ENCODE data around the gene CP. TPM values are rescaled to one million over a fixed set of nuclear protein-coding genes. Genes with fewer than 3 reads are reported as not detected.

CP gene
- total and polyA plus RNA-seq, 2 experiments from 2014 or later: 2.8 to 3.6 TPM

DNA sequence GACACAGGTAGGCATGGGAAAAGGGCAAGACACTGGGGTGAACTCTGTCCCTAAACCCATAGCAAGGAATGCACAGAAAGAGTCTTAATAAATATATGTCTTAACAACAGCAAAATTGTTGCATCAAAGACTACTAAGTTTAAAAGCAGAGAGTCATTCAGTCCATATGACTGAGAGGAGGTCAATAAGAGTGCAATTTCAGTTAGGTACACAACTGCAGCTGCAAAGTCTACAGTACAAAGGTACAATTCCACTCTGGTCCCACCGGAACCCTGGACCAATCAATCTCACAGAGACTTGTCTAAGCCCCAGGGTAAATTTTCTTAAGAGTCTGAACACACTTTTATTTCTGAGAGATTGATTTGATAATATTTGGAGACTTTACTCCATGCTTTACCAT, 6.9 kb downstream of the CP start:
- H3K27ac Mint-ChIP-seq: no peak overlapping the region

More for the DNA sequence above, 6.9 kb downstream of the CP start:
- H3K27me3 ChIP-seq (ENCODE audit: insufficient read depth): no peaks in the 10 kb centered on the region
- peaks cover 7% of the 10 kb centered on the region for H3K4me1 ChIP-seq (ENCODE audit: insufficient read depth)
- Mint-ChIP-seq H3K4me3 (no peak overlapping the region), H3K27me3 (ENCODE audit: insufficient read depth, low read depth, poor library complexity) (peaks cover 3% of the 10 kb centered on the region), H3K36me3 (ENCODE audit: low read depth) (peaks cover 3% of the 10 kb centered on the region; the same call in 1 of the 3 replicates), H3K9me3 (no peaks in the 10 kb centered on the region), H3K4me1 (peaks cover 13% of the 10 kb centered on the region)
- no peak overlapping the region for H3K4me2 ChIP-seq
- TF ChIP-seq, protein P1, sequence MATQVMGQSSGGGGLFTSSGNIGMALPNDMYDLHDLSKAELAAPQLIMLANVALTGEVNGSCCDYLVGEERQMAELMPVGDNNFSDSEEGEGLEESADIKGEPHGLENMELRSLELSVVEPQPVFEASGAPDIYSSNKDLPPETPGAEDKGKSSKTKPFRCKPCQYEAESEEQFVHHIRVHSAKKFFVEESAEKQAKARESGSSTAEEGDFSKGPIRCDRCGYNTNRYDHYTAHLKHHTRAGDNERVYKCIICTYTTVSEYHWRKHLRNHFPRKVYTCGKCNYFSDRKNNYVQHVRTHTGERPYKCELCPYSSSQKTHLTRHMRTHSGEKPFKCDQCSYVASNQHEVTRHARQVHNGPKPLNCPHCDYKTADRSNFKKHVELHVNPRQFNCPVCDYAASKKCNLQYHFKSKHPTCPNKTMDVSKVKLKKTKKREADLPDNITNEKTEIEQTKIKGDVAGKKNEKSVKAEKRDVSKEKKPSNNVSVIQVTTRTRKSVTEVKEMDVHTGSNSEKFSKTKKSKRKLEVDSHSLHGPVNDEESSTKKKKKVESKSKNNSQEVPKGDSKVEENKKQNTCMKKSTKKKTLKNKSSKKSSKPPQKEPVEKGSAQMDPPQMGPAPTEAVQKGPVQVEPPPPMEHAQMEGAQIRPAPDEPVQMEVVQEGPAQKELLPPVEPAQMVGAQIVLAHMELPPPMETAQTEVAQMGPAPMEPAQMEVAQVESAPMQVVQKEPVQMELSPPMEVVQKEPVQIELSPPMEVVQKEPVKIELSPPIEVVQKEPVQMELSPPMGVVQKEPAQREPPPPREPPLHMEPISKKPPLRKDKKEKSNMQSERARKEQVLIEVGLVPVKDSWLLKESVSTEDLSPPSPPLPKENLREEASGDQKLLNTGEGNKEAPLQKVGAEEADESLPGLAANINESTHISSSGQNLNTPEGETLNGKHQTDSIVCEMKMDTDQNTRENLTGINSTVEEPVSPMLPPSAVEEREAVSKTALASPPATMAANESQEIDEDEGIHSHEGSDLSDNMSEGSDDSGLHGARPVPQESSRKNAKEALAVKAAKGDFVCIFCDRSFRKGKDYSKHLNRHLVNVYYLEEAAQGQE (IDR thresholded peaks at IDR 0.05; ENCODE audit: unreplicated experiment): no peak
- TF ChIP-seq EZH2 (IDR thresholded peaks at IDR 0.05; ENCODE audit: low read depth, unreplicated experiment): no peak
- TF ChIP-seq, protein P2, sequence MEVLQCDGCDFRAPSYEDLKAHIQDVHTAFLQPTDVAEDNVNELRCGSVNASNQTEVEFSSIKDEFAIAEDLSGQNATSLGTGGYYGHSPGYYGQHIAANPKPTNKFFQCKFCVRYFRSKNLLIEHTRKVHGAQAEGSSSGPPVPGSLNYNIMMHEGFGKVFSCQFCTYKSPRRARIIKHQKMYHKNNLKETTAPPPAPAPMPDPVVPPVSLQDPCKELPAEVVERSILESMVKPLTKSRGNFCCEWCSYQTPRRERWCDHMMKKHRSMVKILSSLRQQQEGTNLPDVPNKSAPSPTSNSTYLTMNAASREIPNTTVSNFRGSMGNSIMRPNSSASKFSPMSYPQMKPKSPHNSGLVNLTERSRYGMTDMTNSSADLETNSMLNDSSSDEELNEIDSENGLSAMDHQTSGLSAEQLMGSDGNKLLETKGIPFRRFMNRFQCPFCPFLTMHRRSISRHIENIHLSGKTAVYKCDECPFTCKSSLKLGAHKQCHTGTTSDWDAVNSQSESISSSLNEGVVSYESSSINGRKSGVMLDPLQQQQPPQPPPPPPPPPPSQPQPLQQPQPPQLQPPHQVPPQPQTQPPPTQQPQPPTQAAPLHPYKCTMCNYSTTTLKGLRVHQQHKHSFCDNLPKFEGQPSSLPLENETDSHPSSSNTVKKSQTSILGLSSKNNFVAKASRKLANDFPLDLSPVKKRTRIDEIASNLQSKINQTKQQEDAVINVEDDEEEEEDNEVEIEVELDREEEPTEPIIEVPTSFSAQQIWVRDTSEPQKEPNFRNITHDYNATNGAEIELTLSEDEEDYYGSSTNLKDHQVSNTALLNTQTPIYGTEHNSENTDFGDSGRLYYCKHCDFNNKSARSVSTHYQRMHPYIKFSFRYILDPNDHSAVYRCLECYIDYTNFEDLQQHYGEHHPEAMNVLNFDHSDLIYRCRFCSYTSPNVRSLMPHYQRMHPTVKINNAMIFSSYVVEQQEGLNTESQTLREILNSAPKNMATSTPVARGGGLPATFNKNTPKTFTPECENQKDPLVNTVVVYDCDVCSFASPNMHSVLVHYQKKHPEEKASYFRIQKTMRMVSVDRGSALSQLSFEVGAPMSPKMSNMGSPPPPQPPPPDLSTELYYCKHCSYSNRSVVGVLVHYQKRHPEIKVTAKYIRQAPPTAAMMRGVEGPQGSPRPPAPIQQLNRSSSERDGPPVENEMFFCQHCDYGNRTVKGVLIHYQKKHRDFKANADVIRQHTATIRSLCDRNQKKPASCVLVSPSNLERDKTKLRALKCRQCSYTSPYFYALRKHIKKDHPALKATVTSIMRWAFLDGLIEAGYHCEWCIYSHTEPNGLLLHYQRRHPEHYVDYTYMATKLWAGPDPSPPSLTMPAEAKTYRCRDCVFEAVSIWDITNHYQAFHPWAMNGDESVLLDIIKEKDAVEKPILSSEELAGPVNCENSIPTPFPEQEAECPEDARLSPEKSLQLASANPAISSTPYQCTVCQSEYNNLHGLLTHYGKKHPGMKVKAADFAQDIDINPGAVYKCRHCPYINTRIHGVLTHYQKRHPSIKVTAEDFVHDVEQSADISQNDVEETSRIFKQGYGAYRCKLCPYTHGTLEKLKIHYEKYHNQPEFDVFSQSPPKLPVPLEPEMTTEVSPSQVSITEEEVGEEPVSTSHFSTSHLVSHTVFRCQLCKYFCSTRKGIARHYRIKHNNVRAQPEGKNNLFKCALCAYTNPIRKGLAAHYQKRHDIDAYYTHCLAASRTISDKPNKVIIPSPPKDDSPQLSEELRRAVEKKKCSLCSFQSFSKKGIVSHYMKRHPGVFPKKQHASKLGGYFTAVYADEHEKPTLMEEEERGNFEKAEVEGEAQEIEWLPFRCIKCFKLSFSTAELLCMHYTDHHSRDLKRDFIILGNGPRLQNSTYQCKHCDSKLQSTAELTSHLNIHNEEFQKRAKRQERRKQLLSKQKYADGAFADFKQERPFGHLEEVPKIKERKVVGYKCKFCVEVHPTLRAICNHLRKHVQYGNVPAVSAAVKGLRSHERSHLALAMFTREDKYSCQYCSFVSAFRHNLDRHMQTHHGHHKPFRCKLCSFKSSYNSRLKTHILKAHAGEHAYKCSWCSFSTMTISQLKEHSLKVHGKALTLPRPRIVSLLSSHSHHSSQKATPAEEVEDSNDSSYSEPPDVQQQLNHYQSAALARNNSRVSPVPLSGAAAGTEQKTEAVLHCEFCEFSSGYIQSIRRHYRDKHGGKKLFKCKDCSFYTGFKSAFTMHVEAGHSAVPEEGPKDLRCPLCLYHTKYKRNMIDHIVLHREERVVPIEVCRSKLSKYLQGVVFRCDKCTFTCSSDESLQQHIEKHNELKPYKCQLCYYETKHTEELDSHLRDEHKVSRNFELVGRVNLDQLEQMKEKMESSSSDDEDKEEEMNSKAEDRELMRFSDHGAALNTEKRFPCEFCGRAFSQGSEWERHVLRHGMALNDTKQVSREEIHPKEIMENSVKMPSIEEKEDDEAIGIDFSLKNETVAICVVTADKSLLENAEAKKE (CRISPR knock-in tag; IDR thresholded peaks at IDR 0.05): no peak
- H3K27ac ChIP-seq (ENCODE audit: low read depth): no peak overlapping the region
- peak overlapping the region; percentile 35; the same call in 1 of the 2 replicates for H2AFZ ChIP-seq
- H3K36me3 ChIP-seq (ENCODE audit: insufficient read depth): no peaks in the 10 kb centered on the region
- H3K79me2 ChIP-seq (replicated peaks; ENCODE audit: insufficient read depth): no peaks in the 10 kb centered on the region
- ATAC-seq (no peak), DNase-seq (ENCODE audit: low spot score) (no peak)
- 0 out of 2 replicates have a peak, but pooled peaks cover 3% of the 10 kb centered on the region for H3K9me2 ChIP-seq (ENCODE audit: insufficient read depth)
- H3F3A ChIP-seq (replicated peaks; ENCODE audit: low read depth): no peaks in the 10 kb centered on the region
- no peaks in the 10 kb centered on the region for H4K20me1 ChIP-seq (replicated peaks; ENCODE audit: insufficient read depth)
- H3K4me3 ChIP-seq: no peak overlapping the region
